Breast epithelium (tissue), 4 donors: Measurements from ENCODE around the gene GLIS1. TPM values are rescaled to one million over a fixed set of nuclear protein-coding genes. Genes with fewer than 3 reads are reported as not detected.

ENCODE experiments used
- DNase-seq, 2 donors: peaks; one replicate each; pipeline ENCODE4 v3.0.0-alpha.2; 2019; ENCODE audit warnings: low spot score in 2 of 2
- H3K27ac ChIP-seq, 2 donors: fragments of 200-600 bp; sonication (generic) in 1 of 2; one replicate each; pipeline ENCODE4 v1.5.1; 2016 to 2019; ENCODE audit warnings: mild to moderate bottlenecking in 1 of 2
- H3K27me3 ChIP-seq, 2 donors: fragments of 200-600 bp; sonication (generic) in 1 of 2; one replicate each; pipeline versions ENCODE4 v1.5.1 to v1.6.0; 2017 to 2019; ENCODE audit warnings: control low read depth in 1 of 2, mild to moderate bottlenecking in 1 of 2
- H3K36me3 ChIP-seq: fragments of 200-600 bp; one replicate; pipeline ENCODE4 v1.5.1; 2019
- H3K4me1 ChIP-seq, 2 donors: fragments of 200-600 bp; sonication (generic); one replicate each; pipeline ENCODE4 v1.5.1; 2016 to 2019; ENCODE audit warnings: control low read depth in 1 of 2
- H3K4me3 ChIP-seq, 3 donors: fragments of 200-600 bp; sonication (generic); 1 replicate in 2 of 3; 2 replicates in 1 of 3; pipeline ENCODE4 v1.5.1; 2016 to 2019; ENCODE audit warnings: mild to moderate bottlenecking in 3 of 3, moderate library complexity in 2 of 3
- H3K9me3 ChIP-seq, 2 donors: fragments of 200-600 bp; sonication (generic) in 1 of 2; one replicate each; pipeline ENCODE4 v1.5.1; 2016 to 2019; ENCODE audit warnings: control low read depth in 1 of 2
- POLR2A ChIP-seq: fragments of 450-650 bp; IDR thresholded peaks from one replicate; pipeline ENCODE4 v1.6.1; 2016; ENCODE audit warnings: antibody characterized with exemption, mild to moderate bottlenecking, moderate library complexity
- POLR2AphosphoS5 ChIP-seq, 3 donors: sonication (generic); formaldehyde crosslinking; IDR thresholded peaks; one replicate each; pipeline ENCODE4 v1.6.1; 2017; ENCODE audit warnings: antibody characterized with exemption in 3 of 3
- intact Hi-C: fragments of 100-400 bp; cut with DNase I; formaldehyde crosslinking; loops from one replicate; pipeline ENCODE4 v1.15.1; 2023; ENCODE audit warnings: low total_unique reads
- total RNA-seq, 3 donors: library from RNA; depleted of rRNA; stranded (reverse); fragments of >200 nt; gene quantifications; one replicate each; pipeline ENCODE4 v1.1.0, GENCODE V29; 2016
- TF ChIP-seq, protein P1 (sequence below), 3 donors: fragments of 450-650 bp; IDR thresholded peaks; one replicate each; pipeline ENCODE4 v1.5.1; 2016 to 2017; ENCODE audit warnings: antibody characterized with exemption in 3 of 3, mild to moderate bottlenecking in 3 of 3, moderate library complexity in 3 of 3

GLIS1 gene
- total RNA-seq, 3 donors from 2014 or later: 0.16 to 2.0 (median 0.59) TPM

DNA sequence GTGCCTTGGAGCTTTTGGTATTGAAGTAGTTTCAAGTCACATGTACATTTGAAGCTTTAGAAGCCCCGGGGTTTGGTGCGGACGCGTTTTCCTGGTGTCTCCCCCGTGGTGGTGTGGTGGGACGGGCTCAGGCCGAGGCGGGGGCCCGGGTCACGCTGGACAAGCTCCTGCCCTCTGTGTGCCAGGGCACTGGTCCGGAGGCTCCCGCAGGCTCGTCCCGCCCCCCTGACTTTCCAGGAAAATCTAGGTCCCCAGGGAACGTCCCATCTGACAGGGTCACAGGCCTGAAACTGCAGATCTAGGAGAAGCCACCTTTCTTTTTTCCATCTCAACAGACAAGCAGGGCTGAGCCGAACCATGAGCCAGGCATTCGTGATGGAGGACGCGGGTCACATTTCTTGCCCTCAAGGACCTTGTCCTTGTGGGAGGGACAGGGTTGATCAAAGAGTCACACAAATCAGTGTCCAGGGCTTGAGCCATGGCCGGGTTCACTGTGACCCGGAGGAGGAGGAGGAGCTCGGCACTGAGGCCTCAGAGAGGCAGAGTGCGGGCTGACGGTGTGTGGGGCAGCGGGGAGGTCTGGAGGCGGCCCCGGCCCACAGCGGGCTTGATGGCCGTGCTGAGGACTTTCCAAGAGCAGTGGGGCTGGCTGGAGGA is 278.2 kb downstream of the GLIS1 start:
- Histone ChIP-seq H3K36me3 (no peaks in the 10 kb centered on the region), H3K4me1 (no peaks in the 10 kb centered on the region), H3K27me3 (no peaks in the 10 kb centered on the region), H3K9me3 (no peaks in the 10 kb centered on the region), H3K27ac (no peak overlapping the region), H3K4me3 (no peak overlapping the region)
- TF ChIP-seq, protein P1, sequence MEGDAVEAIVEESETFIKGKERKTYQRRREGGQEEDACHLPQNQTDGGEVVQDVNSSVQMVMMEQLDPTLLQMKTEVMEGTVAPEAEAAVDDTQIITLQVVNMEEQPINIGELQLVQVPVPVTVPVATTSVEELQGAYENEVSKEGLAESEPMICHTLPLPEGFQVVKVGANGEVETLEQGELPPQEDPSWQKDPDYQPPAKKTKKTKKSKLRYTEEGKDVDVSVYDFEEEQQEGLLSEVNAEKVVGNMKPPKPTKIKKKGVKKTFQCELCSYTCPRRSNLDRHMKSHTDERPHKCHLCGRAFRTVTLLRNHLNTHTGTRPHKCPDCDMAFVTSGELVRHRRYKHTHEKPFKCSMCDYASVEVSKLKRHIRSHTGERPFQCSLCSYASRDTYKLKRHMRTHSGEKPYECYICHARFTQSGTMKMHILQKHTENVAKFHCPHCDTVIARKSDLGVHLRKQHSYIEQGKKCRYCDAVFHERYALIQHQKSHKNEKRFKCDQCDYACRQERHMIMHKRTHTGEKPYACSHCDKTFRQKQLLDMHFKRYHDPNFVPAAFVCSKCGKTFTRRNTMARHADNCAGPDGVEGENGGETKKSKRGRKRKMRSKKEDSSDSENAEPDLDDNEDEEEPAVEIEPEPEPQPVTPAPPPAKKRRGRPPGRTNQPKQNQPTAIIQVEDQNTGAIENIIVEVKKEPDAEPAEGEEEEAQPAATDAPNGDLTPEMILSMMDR (IDR thresholded peaks at IDR 0.05): no peak
- no peak for TF ChIP-seq POLR2AphosphoS5 (IDR thresholded peaks at IDR 0.05)
- TF ChIP-seq POLR2A: no peak
- intact Hi-C loops: no loop called here
- no peak for DNase-seq

- Histone ChIP-seq H3K4me1 (no peaks in the 10 kb centered on the region), H3K4me3 (no peak overlapping the region), H3K36me3 (no peaks in the 10 kb centered on the region), H3K9me3 (no peaks in the 10 kb centered on the region), H3K27ac (no peak overlapping the region), H3K27me3 (no peaks in the 10 kb centered on the region)
- DNase-seq: no peak
- intact Hi-C loops: no loop called here
- TF ChIP-seq, protein P1 (IDR thresholded peaks at IDR 0.05): no peak
- TF ChIP-seq POLR2A (no peak), POLR2AphosphoS5 (IDR thresholded peaks at IDR 0.05) (no peak)
These were observed 278.7 kb downstream of the GLIS1 start for GRCh38 chr1:53460211-53460634.

DNA sequence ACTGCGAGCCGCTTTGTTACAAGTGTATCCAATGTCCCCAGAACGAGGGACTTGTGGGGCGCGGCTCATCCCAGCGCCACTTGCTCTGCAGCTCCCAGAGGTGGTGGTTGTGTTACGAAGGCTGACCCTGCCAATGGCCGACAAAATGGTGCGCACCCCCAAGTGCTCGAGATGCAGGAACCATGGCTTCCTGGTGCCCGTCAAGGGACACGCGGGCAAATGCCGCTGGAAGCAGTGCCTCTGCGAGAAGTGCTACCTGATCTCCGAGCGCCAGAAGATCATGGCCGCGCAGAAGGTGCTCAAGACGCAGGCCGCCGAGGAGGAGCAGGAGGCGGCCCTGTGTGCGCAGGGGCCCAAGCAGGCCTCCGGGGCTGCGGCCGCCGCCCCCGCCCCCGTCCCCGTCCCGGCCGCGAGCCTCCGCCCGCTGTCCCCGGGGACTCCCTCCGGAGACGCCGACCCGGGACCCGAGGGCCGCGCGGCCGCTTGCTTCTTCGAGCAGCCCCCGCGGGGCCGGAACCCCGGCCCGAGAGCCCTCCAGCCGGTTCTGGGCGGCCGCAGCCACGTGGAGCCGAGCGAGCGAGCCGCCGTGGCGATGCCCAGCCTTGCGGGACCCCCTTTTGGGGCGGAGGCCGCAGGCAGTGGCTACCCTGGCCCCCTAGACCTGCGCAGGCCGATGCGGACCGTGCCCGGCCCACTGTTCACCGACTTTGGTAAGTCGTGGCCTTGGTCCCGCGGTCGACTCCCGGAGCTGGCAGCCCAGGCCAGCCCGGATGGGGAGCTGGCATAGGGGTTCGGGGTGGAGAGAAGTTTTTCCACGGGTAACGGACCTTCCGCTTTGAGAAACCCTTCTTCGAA is 279.4 kb downstream of the GLIS1 start, which contains the start of gene DMRTB1:
Gene DMRTB1, plus strand, starts transcription at position 79 of the 855 bp plus-strand sequence. Its CDS starts 55 bp downstream, at position 134.
- no peaks in the 10 kb centered on the region for H3K4me1 ChIP-seq
- no peak within 1 kb of the TSS for H3K4me3 ChIP-seq
- no peaks in the 10 kb centered on the region for H3K9me3 ChIP-seq
- no peak within 1 kb of the TSS for H3K27ac ChIP-seq
- H3K36me3 ChIP-seq: no peaks in the 10 kb centered on the region
- H3K27me3 ChIP-seq: no peaks in the 10 kb centered on the region
- intact Hi-C loops: no loop called here
- no peak for TF ChIP-seq POLR2AphosphoS5 (IDR thresholded peaks at IDR 0.05)
- TF ChIP-seq POLR2A: no peak
- TF ChIP-seq, protein P1 (IDR thresholded peaks at IDR 0.05): no peak
- no peak for DNase-seq

DNA sequence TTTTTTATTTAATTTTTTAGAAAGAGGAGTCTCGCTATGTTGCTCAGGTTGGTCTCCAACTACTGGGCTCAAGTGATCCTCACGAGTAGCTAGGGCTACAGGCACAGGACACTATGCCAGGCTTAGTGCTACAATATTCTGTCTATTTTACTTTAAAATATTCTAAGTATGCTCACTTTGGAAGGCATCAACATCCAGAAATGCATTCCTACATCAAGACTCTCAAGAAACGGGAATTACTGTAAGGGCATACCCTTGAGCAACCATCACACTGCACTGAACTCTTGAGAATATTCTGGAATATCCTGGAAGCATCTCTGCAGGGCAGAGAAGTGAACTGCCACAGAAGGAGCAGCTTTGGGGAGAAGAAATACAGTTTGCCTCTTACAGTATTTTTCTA is 280.3 kb downstream of the GLIS1 start:
- H3K4me1 ChIP-seq: no peaks in the 10 kb centered on the region
- H3K9me3 ChIP-seq: no peaks in the 10 kb centered on the region
- no peak for DNase-seq
- no peaks in the 10 kb centered on the region for H3K36me3 ChIP-seq
- intact Hi-C loops: no loop called here
- H3K27me3 ChIP-seq: no peaks in the 10 kb centered on the region
- H3K27ac ChIP-seq: no peak overlapping the region
- no peak overlapping the region for H3K4me3 ChIP-seq
- TF ChIP-seq POLR2AphosphoS5 (IDR thresholded peaks at IDR 0.05) (no peak), POLR2A (no peak)
- TF ChIP-seq, protein P1 (IDR thresholded peaks at IDR 0.05): no peak

Other genes with a start within 250 kb of the GLIS1 start
- 10 to 100 TPM; 10.9 to 18.4 (median 12.8) TPM for gene NDC1, start 99.1 kb upstream of the GLIS1 start, total RNA-seq
- 10 to 100 TPM; 21.3 to 43.6 (median 40.7) TPM for gene YIPF1, start 150.6 kb upstream of the GLIS1 start, total RNA-seq
- 1 to 10 TPM in 1 of 3 donors, under 1 TPM in 1, not detected in 1; 0.59 to 8.2 TPM for gene DIO1, start 155.0 kb upstream of the GLIS1 start, total RNA-seq
- gene IFT25, start 206.5 kb upstream of the GLIS1 start, total RNA-seq: 10 to 100 TPM; 20.8 to 27.7 (median 23.3) TPM
- 10 to 100 TPM; 11.2 to 20.0 (median 17.7) TPM for gene LRRC42, start 207.2 kb upstream of the GLIS1 start, total RNA-seq